ENCODE data around the gene FLVCR2. TPM values are rescaled to one million over a fixed set of nuclear protein-coding genes. Genes with fewer than 3 reads are reported as not detected.
"Not testable (repeated sequence)": the region's sequence is repeated elsewhere in the genome, so short reads cannot be mapped to it uniquely, and the experiment has no call there.

The FLVCR2 gene
- total RNA-seq, 1 experiment from 2014 or later, result 7.0 TPM

- DNase-seq (ENCODE audit: low read depth), result no peak
- in situ Hi-C loops (cut with HindIII; ENCODE audit: low pct_unique_long_range_greater_than_20kb, low sequenced_read_pairs), result no loop called here
These were observed 95.1 kb downstream of the FLVCR2 start for GRCh38 chr14:75673345-75674035.

GRCh38 chr14:75675265-75675960, 97.0 kb downstream of the FLVCR2 start:
- no peak for DNase-seq (ENCODE audit: low read depth)

DNA sequence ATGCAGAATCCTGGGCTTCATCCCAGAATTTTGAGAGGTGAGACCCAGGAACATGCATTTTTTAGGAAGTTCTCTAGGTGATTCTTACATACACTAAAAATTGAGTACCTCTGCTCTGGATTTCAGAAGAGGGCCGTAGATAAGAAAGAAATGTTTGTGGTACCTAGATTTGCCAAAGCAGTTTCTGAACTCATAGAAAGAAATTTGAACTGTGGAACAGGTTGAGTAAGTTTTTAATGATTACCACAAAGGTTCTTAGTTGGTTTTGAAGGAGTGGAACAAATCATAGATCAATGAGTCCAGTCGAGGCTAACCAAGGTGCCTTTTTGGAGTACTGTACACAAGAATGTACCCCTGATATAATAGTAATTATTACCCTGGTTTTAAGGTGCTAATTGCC, 107.5 kb downstream of the FLVCR2 start:
- in situ Hi-C loops (cut with HindIII; ENCODE audit: low pct_unique_long_range_greater_than_20kb, low sequenced_read_pairs), result no loop called here
- DNase-seq (ENCODE audit: low read depth), result no peak

More at GRCh38 chr14:75675265-75675960, 97.0 kb downstream of the FLVCR2 start:
- in situ Hi-C loops (cut with HindIII; ENCODE audit: low pct_unique_long_range_greater_than_20kb, low sequenced_read_pairs), result no loop called here

DNA sequence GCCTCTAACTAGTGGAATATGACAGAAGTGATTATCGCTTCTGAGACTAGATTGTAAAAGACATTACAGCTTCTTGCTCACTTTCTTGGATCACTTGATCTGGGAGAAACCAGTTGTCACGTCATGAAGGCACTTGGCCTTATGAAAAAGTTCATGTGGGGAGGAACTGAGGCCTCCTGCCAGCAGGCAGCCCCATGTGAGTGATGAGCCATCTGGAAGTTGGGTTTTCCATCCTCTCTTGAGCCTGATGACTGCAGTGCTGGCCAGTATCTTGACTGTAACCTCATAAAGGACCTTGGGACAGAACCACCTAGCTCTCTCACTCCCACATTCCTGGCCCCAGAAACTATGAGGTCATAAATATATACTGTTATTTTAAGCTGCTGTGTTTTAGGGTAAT, 110.6 kb downstream of the FLVCR2 start:
- in situ Hi-C loops (cut with HindIII; ENCODE audit: low pct_unique_long_range_greater_than_20kb, low sequenced_read_pairs), result no loop called here
- DNase-seq (ENCODE audit: low read depth), result no peak

GRCh38 chr14:75690010-75690409, 111.6 kb downstream of the FLVCR2 start:
- in situ Hi-C loops (cut with HindIII; ENCODE audit: low pct_unique_long_range_greater_than_20kb, low sequenced_read_pairs), result no loop called here
- no peak for DNase-seq (ENCODE audit: low read depth)

GRCh38 chr14:75695025-75695424, 116.6 kb downstream of the FLVCR2 start:
- in situ Hi-C loops (cut with HindIII; ENCODE audit: low pct_unique_long_range_greater_than_20kb, low sequenced_read_pairs); DNase-seq (ENCODE audit: low read depth): not testable (repeated sequence)

DNA sequence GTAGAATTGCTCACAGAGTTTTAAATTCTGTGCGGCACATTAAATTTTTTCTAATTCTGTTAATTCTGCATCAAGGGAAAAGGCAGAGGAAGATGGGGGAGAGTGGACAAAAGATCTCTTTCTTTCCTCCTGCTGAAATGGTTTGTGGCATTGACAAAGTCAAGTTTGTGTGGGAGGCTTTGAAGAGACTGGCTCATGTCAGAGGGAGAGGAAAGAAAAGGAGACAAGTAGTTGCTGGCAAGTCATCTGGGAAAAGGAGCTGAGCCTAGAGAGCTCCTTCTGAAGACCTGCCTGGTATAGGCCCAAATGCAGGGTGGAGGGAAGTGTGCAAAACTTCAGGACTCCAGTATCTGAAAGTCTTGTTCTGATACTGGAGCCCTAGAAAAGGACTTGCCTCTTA, 119.0 kb downstream of the FLVCR2 start:
- no peak for DNase-seq (ENCODE audit: low read depth)
- in situ Hi-C loops (cut with HindIII; ENCODE audit: low pct_unique_long_range_greater_than_20kb, low sequenced_read_pairs), result no loop called here

Other genes starting within 250 kb of the FLVCR2 start
- 34.2 and 36.6 TPM in 2 replicates for gene JDP2, start 150.6 kb upstream of the FLVCR2 start, total RNA-seq (2014; rRNA removed; shearing (Covaris generic); ENCODE audit: low replicate concordance)
- not detected in 2 replicates for gene BATF, start 56.2 kb upstream of the FLVCR2 start, total RNA-seq (2014; rRNA removed; shearing (Covaris generic); ENCODE audit: low replicate concordance)
- gene ERG28, start 82.3 kb downstream of the FLVCR2 start, total RNA-seq (2014; rRNA removed; shearing (Covaris generic); ENCODE audit: low replicate concordance), result 5.8 and 13.5 TPM in 2 replicates
- gene TTLL5, start 82.6 kb downstream of the FLVCR2 start, total RNA-seq (2014; rRNA removed; shearing (Covaris generic); ENCODE audit: low replicate concordance), result 5.7 and 35.3 TPM in 2 replicates

Measured in Caki2 (cell line).